Measurements from ENCODE around the gene DSC2.
A peak's percentile ranks its signal among the peaks of the same experiment; 100 is the strongest.
"Not testable (repeated sequence)": the region's sequence is repeated elsewhere in the genome, so short reads cannot be mapped to it uniquely, and the experiment has no call there.

DSC2 gene

DNA sequence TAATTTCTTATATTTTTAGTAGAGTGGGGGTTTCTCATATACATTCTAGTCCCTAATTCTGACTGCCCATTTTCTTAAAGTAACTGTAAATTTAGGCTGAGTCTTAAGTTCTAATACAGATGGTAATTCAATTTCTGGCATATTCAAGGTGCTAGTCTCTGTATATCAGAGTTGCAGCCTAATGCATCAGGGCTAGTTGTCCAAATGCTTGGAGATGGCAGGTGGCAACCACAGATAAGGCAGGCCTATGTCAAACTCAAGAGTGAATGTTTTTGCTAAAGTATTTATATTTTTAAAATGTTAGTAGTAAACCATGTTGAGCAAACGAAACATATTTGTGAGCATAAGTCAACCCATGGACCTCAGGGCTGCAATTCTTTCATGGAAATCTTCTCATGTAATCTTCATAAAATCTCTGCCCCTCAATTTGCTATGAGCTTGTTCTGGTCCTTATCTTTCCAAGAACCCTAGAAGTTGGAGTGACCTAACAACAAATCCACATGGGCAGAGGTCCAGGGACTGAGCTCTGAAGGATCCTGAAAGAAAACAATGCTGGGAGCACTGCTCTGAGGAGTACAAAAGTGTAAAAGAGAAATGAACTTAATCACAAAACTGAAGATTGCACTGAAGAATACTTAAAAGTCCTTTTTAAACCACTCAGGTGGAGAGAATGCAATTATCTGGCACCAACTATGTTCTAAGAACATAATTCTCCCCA is 27.3 kb upstream of the DSC2 start:
- H3K79me2 ChIP-seq (ENCODE audit: low read length) = no peaks in the 10 kb centered on the region
- TF ChIP-seq EZH2 (optimal IDR thresholded peaks at IDR 0.05; ENCODE audit: low read depth, low read length) (no peak), EZH2phosphoT487 (IDR thresholded peaks at IDR 0.05; ENCODE audit: low read length) (no peak), CTCF (IDR thresholded peaks at IDR 0.05; ENCODE audit: low read length) (no peak)
- H3K4me3 ChIP-seq (ENCODE audit: low read length) = no peak overlapping the region
- no peaks in the 10 kb centered on the region for H3K9me2 ChIP-seq (replicated peaks; ENCODE audit: insufficient read depth, low read length)
- no peak overlapping the region for H3K4me2 ChIP-seq (ENCODE audit: low read depth, low read length)
- no peaks in the 10 kb centered on the region for H3K36me3 ChIP-seq (replicated peaks; ENCODE audit: insufficient read depth, low read length)
- no peaks in the 10 kb centered on the region for H4K20me1 ChIP-seq (ENCODE audit: insufficient read depth, low read length)
- H3K9me3 ChIP-seq (replicated peaks; ENCODE audit: insufficient read depth, low read length) = no peaks in the 10 kb centered on the region
- no peak for DNase-seq
- H3K4me1 ChIP-seq (ENCODE audit: low read length) = no peaks in the 10 kb centered on the region
- H3F3A ChIP-seq (ENCODE audit: insufficient read depth, low read length) = no peaks in the 10 kb centered on the region
- H3K27ac ChIP-seq (ENCODE audit: low read length) = no peak overlapping the region
- no peak overlapping the region for H3K9ac ChIP-seq (ENCODE audit: low read length)
- no peak overlapping the region for H2AFZ ChIP-seq (ENCODE audit: low read length)
- H3K27me3 ChIP-seq (replicated peaks; ENCODE audit: insufficient read depth, low read length) = no peaks in the 10 kb centered on the region

DNA sequence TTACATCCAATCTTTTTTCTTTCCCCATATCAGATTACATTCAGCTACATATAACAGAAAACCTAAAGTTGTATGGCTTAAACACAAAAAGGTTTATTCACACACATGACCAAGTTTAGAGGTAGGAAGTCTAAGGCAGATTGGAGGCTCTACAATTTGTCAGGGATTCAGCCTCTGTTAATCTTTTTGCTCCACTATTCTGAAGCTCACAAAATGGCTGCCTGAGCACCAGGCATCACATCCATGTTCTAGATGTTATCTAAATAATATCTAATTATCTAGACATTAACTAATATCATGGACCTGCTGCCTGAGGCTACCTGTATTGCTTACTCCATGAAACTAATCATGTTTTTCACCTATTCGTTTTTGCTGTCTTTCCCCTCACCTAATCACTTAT is 23.7 kb upstream of the DSC2 start:
- H3K9ac ChIP-seq (ENCODE audit: low read length) = no peak overlapping the region
- H3K4me2 ChIP-seq (ENCODE audit: low read depth, low read length) = no peak overlapping the region
- H3K4me1 ChIP-seq (ENCODE audit: low read length) = peaks cover 2% of the 10 kb centered on the region
- no peaks in the 10 kb centered on the region for H3F3A ChIP-seq (ENCODE audit: insufficient read depth, low read length)
- no peak overlapping the region for H2AFZ ChIP-seq (ENCODE audit: low read length)
- no peak for DNase-seq
- no peaks in the 10 kb centered on the region for H3K79me2 ChIP-seq (ENCODE audit: low read length)
- H3K9me2 ChIP-seq (replicated peaks; ENCODE audit: insufficient read depth, low read length) = no peaks in the 10 kb centered on the region
- H3K27me3 ChIP-seq (replicated peaks; ENCODE audit: insufficient read depth, low read length) = no peaks in the 10 kb centered on the region
- H3K27ac ChIP-seq (ENCODE audit: low read length) = no peak overlapping the region
- no peaks in the 10 kb centered on the region for H3K9me3 ChIP-seq (replicated peaks; ENCODE audit: insufficient read depth, low read length)
- no peaks in the 10 kb centered on the region for H4K20me1 ChIP-seq (ENCODE audit: insufficient read depth, low read length)
- no peak overlapping the region for H3K4me3 ChIP-seq (ENCODE audit: low read length)
- no peak for TF ChIP-seq EZH2 (optimal IDR thresholded peaks at IDR 0.05; ENCODE audit: low read depth, low read length)
- no peak for TF ChIP-seq CTCF (IDR thresholded peaks at IDR 0.05; ENCODE audit: low read length)
- TF ChIP-seq EZH2phosphoT487 (IDR thresholded peaks at IDR 0.05; ENCODE audit: low read length) = no peak
- H3K36me3 ChIP-seq (replicated peaks; ENCODE audit: insufficient read depth, low read length) = no peaks in the 10 kb centered on the region

GRCh38 chr18:31123125-31123524 is 20.9 kb upstream of the DSC2 start:
- not testable (repeated sequence) for H3K36me3 ChIP-seq (replicated peaks; ENCODE audit: insufficient read depth, low read length); H3K9ac ChIP-seq (ENCODE audit: low read length); H4K20me1 ChIP-seq (ENCODE audit: insufficient read depth, low read length); H3K4me1 ChIP-seq (ENCODE audit: low read length); H3K27ac ChIP-seq (ENCODE audit: low read length); H3F3A ChIP-seq (ENCODE audit: insufficient read depth, low read length); H3K27me3 ChIP-seq (replicated peaks; ENCODE audit: insufficient read depth, low read length); H3K79me2 ChIP-seq (ENCODE audit: low read length); H3K4me2 ChIP-seq (ENCODE audit: low read depth, low read length); H3K9me3 ChIP-seq (replicated peaks; ENCODE audit: insufficient read depth, low read length); DNase-seq; H3K4me3 ChIP-seq (ENCODE audit: low read length); H2AFZ ChIP-seq (ENCODE audit: low read length); H3K9me2 ChIP-seq (replicated peaks; ENCODE audit: insufficient read depth, low read length)

- peak overlapping the region; percentile 16; the same call in 1 of the 2 replicates for H3K4me2 ChIP-seq (ENCODE audit: low read depth, low read length)
- H3K9me2 ChIP-seq (replicated peaks; ENCODE audit: insufficient read depth, low read length) = no peaks in the 10 kb centered on the region
- no peak overlapping the region for H3K9ac ChIP-seq (ENCODE audit: low read length)
- TF ChIP-seq EZH2phosphoT487 (IDR thresholded peaks at IDR 0.05; ENCODE audit: low read length) (no peak), EZH2 (optimal IDR thresholded peaks at IDR 0.05; ENCODE audit: low read depth, low read length) (no peak)
- H3K4me3 ChIP-seq (ENCODE audit: low read length) = no peak overlapping the region
- H3K27me3 ChIP-seq (replicated peaks; ENCODE audit: insufficient read depth, low read length) = no peaks in the 10 kb centered on the region
- H3K9me3 ChIP-seq (replicated peaks; ENCODE audit: insufficient read depth, low read length) = no peaks in the 10 kb centered on the region
- peaks cover 6% of the 10 kb centered on the region for H3K4me1 ChIP-seq (ENCODE audit: low read length)
- no peaks in the 10 kb centered on the region for H3K79me2 ChIP-seq (ENCODE audit: low read length)
- H3K36me3 ChIP-seq (replicated peaks; ENCODE audit: insufficient read depth, low read length) = no peaks in the 10 kb centered on the region
- DNase-seq = peak; percentile 28
- H3F3A ChIP-seq (ENCODE audit: insufficient read depth, low read length) = no peaks in the 10 kb centered on the region
- H3K27ac ChIP-seq (ENCODE audit: low read length) = no peak overlapping the region
- no peaks in the 10 kb centered on the region for H4K20me1 ChIP-seq (ENCODE audit: insufficient read depth, low read length)
- H2AFZ ChIP-seq (ENCODE audit: low read length) = no peak overlapping the region
These were observed 18.4 kb upstream of the DSC2 start for GRCh38 chr18:31120594-31120993.

Measured in MM.1S (cell line).